Osteocyte (in vitro differentiated cells): ENCODE data around the gene PAFAH1B2. TPM values are rescaled to one million over a fixed set of nuclear protein-coding genes. Genes with fewer than 3 reads are reported as not detected.

ENCODE experiments used
- DNase-seq: peaks from one replicate; pipeline ENCODE4 v3.0.0; 2021; ENCODE audit warnings: mixed read lengths; ENCODE audit not compliant: unreplicated experiment; ENCODE audit errors: extremely low spot score
- H3K27ac Mint-ChIP-seq: one replicate; pipeline ENCODE4 v1.8.0; 2021; ENCODE audit warnings: mild to moderate bottlenecking, mixed read lengths; ENCODE audit not compliant: unreplicated experiment
- H3K27me3 Mint-ChIP-seq: one replicate; pipeline ENCODE4 v1.8.0; 2021; ENCODE audit warnings: mixed read lengths; ENCODE audit not compliant: unreplicated experiment
- H3K36me3 Mint-ChIP-seq: one replicate; pipeline ENCODE4 v1.8.0; 2021; ENCODE audit warnings: mixed read lengths; ENCODE audit not compliant: unreplicated experiment
- H3K4me1 Mint-ChIP-seq: one replicate; pipeline ENCODE4 v1.8.0; 2021; ENCODE audit warnings: mixed read lengths; ENCODE audit not compliant: unreplicated experiment
- H3K4me3 Mint-ChIP-seq: one replicate; pipeline ENCODE4 v1.8.0; 2021; ENCODE audit warnings: mild to moderate bottlenecking, moderate library complexity, mixed read lengths; ENCODE audit not compliant: unreplicated experiment
- H3K9me3 Mint-ChIP-seq: one replicate; pipeline ENCODE4 v1.8.0; 2021; ENCODE audit warnings: mixed read lengths; ENCODE audit not compliant: unreplicated experiment
- total RNA-seq: library from RNA; stranded (reverse); gene quantifications from 2 replicates; pipeline ENCODE4 v1.2.1, GENCODE V29; 2021
- TF ChIP-seq, protein P1 (sequence below): fragments of 200-600 bp; sonication (generic); IDR thresholded peaks from 2 replicates; pipeline ENCODE4 v1.5.0; 2021; ENCODE audit warnings: antibody characterized with exemption, mild to moderate bottlenecking, moderate library complexity

PAFAH1B2 gene
- total RNA-seq, 1 donor from 2014 or later = 82.7 TPM

DNA sequence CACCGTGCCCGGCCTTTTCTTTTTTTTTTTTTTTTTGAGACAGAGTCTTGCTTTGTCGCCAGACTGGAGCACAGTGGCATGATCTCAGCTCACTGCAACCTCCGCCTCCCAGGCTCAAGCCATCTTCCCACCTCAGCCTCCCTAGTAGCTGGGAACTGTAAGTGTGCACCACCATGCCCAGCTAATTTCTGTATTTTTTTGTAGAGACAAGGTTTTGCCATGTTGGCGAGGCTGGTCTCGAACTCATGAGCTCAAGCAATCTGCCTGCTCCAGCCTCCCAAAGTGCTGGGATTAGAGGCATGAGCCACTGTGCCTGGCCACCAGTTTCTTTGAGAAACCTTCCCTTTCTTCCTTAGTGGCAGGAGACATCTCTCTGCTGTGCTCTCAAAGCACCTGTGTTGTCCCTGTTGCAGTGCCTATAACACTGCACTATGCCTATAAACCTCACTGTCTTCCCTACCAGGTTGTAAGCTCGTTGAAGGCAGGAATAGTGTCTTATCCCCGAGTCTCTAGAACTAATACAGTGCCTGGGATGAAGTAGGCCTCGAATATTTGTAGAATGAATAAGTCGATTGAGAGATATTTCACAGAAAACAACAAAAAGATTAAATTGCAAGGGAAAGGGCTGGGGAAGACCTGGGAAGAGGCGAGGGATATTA is 68.7 kb downstream of the PAFAH1B2 start:
- no peak overlapping the region for H3K27ac Mint-ChIP-seq
- peaks cover 30% of the 10 kb centered on the region for H3K36me3 Mint-ChIP-seq
- H3K27me3 Mint-ChIP-seq = no peaks in the 10 kb centered on the region
- H3K4me3 Mint-ChIP-seq = no peak overlapping the region
- H3K4me1 Mint-ChIP-seq = peaks cover 13% of the 10 kb centered on the region
- no peak for DNase-seq
- TF ChIP-seq, protein P1, sequence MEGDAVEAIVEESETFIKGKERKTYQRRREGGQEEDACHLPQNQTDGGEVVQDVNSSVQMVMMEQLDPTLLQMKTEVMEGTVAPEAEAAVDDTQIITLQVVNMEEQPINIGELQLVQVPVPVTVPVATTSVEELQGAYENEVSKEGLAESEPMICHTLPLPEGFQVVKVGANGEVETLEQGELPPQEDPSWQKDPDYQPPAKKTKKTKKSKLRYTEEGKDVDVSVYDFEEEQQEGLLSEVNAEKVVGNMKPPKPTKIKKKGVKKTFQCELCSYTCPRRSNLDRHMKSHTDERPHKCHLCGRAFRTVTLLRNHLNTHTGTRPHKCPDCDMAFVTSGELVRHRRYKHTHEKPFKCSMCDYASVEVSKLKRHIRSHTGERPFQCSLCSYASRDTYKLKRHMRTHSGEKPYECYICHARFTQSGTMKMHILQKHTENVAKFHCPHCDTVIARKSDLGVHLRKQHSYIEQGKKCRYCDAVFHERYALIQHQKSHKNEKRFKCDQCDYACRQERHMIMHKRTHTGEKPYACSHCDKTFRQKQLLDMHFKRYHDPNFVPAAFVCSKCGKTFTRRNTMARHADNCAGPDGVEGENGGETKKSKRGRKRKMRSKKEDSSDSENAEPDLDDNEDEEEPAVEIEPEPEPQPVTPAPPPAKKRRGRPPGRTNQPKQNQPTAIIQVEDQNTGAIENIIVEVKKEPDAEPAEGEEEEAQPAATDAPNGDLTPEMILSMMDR = no peak
- no peaks in the 10 kb centered on the region for H3K9me3 Mint-ChIP-seq

DNA sequence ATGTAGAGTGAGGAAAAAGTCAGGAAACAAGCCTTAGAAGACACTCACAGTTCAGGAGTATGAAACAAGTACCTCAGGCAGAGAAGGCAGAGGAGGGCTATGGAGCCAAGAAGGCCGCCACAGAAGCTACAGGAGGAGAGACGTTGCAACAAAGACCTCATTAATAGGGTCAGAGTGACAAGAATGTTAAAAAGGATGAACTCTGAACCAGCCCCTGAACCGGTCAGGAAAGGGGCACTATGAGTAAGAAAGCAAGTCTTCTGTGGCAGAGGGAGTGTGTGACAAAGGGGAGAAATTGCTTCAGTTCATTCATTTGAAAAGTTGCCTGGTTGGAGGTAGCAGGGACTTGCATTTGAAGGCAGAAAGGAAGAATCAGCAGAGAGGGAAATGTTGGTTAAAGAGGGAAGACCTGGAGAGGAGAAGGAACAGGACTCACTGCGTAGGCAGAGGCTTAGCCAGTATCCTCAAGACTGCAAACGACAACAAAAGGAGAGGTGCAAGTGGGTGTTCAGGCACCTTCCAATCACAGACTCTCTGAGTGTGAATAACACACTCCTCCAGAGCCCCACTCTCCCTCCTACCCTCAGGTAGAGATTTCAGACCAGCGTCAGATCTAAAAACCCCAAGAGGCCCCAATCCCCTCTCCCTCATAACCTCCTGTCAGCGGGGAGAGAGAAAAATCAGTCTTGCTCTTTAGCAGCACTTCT is 70.5 kb downstream of the PAFAH1B2 start:
- Mint-ChIP-seq H3K4me1 (peaks cover 31% of the 10 kb centered on the region), H3K9me3 (no peaks in the 10 kb centered on the region), H3K36me3 (peaks cover 41% of the 10 kb centered on the region), H3K27ac (no peak overlapping the region), H3K4me3 (no peak overlapping the region), H3K27me3 (no peaks in the 10 kb centered on the region)
- no peak for DNase-seq
- TF ChIP-seq, protein P1 = no peak

DNA sequence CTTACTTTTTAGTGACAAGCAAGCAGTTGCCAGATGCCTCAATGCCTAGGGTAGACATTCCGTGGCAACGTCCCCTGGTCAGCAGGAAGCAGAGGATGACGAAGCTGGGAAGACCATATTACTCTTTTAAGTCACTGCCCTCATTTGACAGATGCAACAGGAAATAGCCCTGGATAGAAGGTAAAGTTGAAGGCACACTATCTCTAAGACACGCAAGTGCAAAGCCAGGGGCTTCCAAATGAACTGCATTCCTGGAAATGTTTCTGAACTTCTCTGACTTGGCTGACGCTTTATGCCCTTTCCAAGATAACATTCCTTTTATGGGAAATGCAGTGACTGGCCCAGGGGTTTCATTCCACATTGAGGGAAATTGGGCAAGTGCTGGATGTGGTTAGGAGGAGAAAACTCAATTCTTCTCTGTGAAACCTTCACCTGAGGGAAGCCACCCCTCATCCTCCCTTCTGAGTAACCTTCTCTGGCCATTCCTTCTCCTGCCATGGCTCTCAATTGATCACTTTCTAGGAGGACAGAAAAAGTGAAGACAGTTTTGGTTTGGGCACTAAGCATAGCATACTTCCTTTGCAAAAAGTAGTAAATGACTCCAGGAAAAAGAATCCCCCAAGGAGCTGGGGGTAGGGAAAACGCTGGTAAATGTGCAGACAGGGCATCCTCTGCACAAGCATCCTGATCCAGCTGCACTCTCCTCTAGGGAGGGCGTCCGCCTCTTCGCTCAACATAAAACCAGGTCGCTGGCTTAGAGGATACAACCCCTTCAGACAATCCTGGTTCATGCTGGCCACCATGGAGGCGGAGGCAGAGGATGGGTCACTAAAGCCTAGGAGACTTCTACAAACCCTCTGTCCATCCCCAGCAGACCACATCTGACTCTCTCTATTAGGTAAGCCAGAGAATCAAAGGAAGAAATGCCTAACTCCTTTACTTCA is 73.3 kb downstream of the PAFAH1B2 start:
- TF ChIP-seq, protein P1 = no peak
- Mint-ChIP-seq H3K4me1 (peaks cover 57% of the 10 kb centered on the region), H3K27ac (peak overlapping the region; percentile 75), H3K27me3 (no peaks in the 10 kb centered on the region), H3K4me3 (no peak overlapping the region), H3K36me3 (peaks cover 34% of the 10 kb centered on the region), H3K9me3 (no peaks in the 10 kb centered on the region)
- no peak for DNase-seq

GRCh38 chr11:117218133-117218915 is 74.2 kb downstream of the PAFAH1B2 start:
- H3K36me3 Mint-ChIP-seq = peaks cover 31% of the 10 kb centered on the region
- no peaks in the 10 kb centered on the region for H3K27me3 Mint-ChIP-seq
- no peaks in the 10 kb centered on the region for H3K9me3 Mint-ChIP-seq
- H3K27ac Mint-ChIP-seq = peak overlapping the region; percentile 75
- no peak for DNase-seq
- H3K4me3 Mint-ChIP-seq = no peak overlapping the region
- peaks cover 62% of the 10 kb centered on the region for H3K4me1 Mint-ChIP-seq
- TF ChIP-seq, protein P1 = no peak
